Stimulated activated naive CD4-positive, alpha-beta T cell (primary cell): ENCODE measurements around the gene TBC1D1.
"Not testable (repeated sequence)": the region's sequence is repeated elsewhere in the genome, so short reads cannot be mapped to it uniquely, and the experiment has no call there.

ENCODE experiments used
- DNase-seq, 6 experiments: peaks; one replicate each; lab custom pipeline; 2025; lab: John Stamatoyannopoulos, UW

Gene TBC1D1

GRCh38 chr4:37966044-37966443 lies 75.2 kb downstream of the TBC1D1 start:
- DNase-seq: no peak

- DNase-seq: no peak
Measured at GRCh38 chr4:37967736-37968135, 76.9 kb downstream of the TBC1D1 start.

GRCh38 chr4:37968747-37969146 lies 77.9 kb downstream of the TBC1D1 start:
- no peak for DNase-seq

GRCh38 chr4:37970702-37971101 lies 79.8 kb downstream of the TBC1D1 start:
- peak in 2 of 6 experiments; percentile 8 to 37 for DNase-seq

GRCh38 chr4:37971202-37971601 lies 80.3 kb downstream of the TBC1D1 start:
- DNase-seq: no peak

- DNase-seq: no peak
Measured at GRCh38 chr4:37973441-37973840, 82.6 kb downstream of the TBC1D1 start.

- not testable (repeated sequence) for DNase-seq
Measured at GRCh38 chr4:37975321-37975822, 84.5 kb downstream of the TBC1D1 start.

GRCh38 chr4:37976507-37976906 lies 85.6 kb downstream of the TBC1D1 start:
- no peak for DNase-seq

- peak; percentile 65 to 79 (median 73) for DNase-seq
Measured at GRCh38 chr4:37976991-37977470, 86.1 kb downstream of the TBC1D1 start.

- DNase-seq: peak; percentile 49 to 69 (median 62)
Measured at GRCh38 chr4:37977471-37978247, 86.8 kb downstream of the TBC1D1 start.

- DNase-seq: no peak
Measured at GRCh38 chr4:37978248-37978924, 87.5 kb downstream of the TBC1D1 start.

- DNase-seq: no peak
Measured at GRCh38 chr4:37980246-37980645, 89.4 kb downstream of the TBC1D1 start.

GRCh38 chr4:37981425-37981824 lies 90.5 kb downstream of the TBC1D1 start:
- DNase-seq: no peak

- no peak for DNase-seq
Measured at GRCh38 chr4:37981844-37982720, 91.2 kb downstream of the TBC1D1 start.

GRCh38 chr4:37982736-37983135 lies 91.9 kb downstream of the TBC1D1 start:
- DNase-seq: no peak

- DNase-seq: no peak
Measured at GRCh38 chr4:37983951-37984350, 93.1 kb downstream of the TBC1D1 start.

- DNase-seq: no peak
Measured at GRCh38 chr4:37985730-37986275, 94.9 kb downstream of the TBC1D1 start.

- DNase-seq: no peak
Measured at GRCh38 chr4:37988670-37989069, 97.8 kb downstream of the TBC1D1 start.

GRCh38 chr4:37989398-37990260 lies 98.7 kb downstream of the TBC1D1 start:
- no peak for DNase-seq

GRCh38 chr4:37990731-37991245 lies 99.9 kb downstream of the TBC1D1 start:
- no peak for DNase-seq
